PC-9 (cell line): ENCODE data around the gene NGDN. TPM values are rescaled to one million over a fixed set of nuclear protein-coding genes. Genes with fewer than 3 reads are reported as not detected.

ENCODE experiments used
- BruUV-seq: library from RNA; stranded (reverse); fragments of 400-500 nt; replicated peaks from 2 replicates; lab custom pipeline; 2021; lab: Mats Ljungman, UMichigan
- CTCF ChIA-PET: fragments of 300-600 bp; sonication (Branson Sonifier 250); formaldehyde crosslinking; loops from one replicate; lab custom pipeline; 2022; ENCODE audit warnings: antibody characterized with exemption; lab: Charles Lee
- POLR2A ChIA-PET: fragments of 300-600 bp; sonication (Branson Sonifier 250); formaldehyde crosslinking; loops from one replicate; lab custom pipeline; 2022; ENCODE audit warnings: antibody characterized with exemption; ENCODE audit not compliant: unreplicated experiment; lab: Charles Lee
- DNase-seq, 2 experiments: peaks; one replicate each; pipeline versions ENCODE4 v3.0.0 to v3.0.0-alpha.2; 2015 to 2022; ENCODE audit warnings: mixed read lengths in 1 of 2
- H2AFZ ChIP-seq: fragments of 200-600 bp; sonication (generic); 2 replicates; pipeline ENCODE4 v1.8.1; 2017; ENCODE audit warnings: antibody characterized with exemption
- H3F3A ChIP-seq: fragments of 200-600 bp; sonication (generic); 2 replicates; pipeline ENCODE4 v1.8.1; 2017; ENCODE audit warnings: antibody characterized with exemption, mild to moderate bottlenecking, low read depth; ENCODE audit not compliant: insufficient read depth
- H3K27ac ChIP-seq: fragments of 200-600 bp; sonication (generic); 2 replicates; pipeline ENCODE4 v1.6.1; 2016; ENCODE audit warnings: mixed run types
- H3K27me3 ChIP-seq: fragments of 200-600 bp; sonication (generic); 2 replicates; pipeline ENCODE4 v1.6.1; 2016; ENCODE audit warnings: low read depth, mixed run types; ENCODE audit not compliant: insufficient read depth
- H3K36me3 ChIP-seq: fragments of 200-600 bp; sonication (generic); 2 replicates; pipeline ENCODE4 v1.6.1; 2016; ENCODE audit warnings: low read depth, mixed run types
- H3K4me1 ChIP-seq: fragments of 200-600 bp; sonication (generic); replicated peaks from 2 replicates; pipeline ENCODE4 v1.6.1; 2016; ENCODE audit warnings: mixed run types; ENCODE audit not compliant: insufficient read depth
- H3K4me2 ChIP-seq: fragments of 200-600 bp; sonication (generic); 2 replicates; pipeline ENCODE4 v1.6.1; 2017; ENCODE audit warnings: mixed run types
- H3K4me3 ChIP-seq: fragments of 200-600 bp; sonication (generic); 2 replicates; pipeline ENCODE4 v1.6.1; 2016; ENCODE audit warnings: mixed run types
- H3K79me2 ChIP-seq: fragments of 200-600 bp; sonication (generic); 2 replicates; pipeline ENCODE4 v1.6.1; 2017; ENCODE audit warnings: low read depth, mixed run types
- H3K9me2 ChIP-seq: fragments of 200-600 bp; sonication (generic); 2 replicates; pipeline ENCODE4 v1.8.1; 2017; ENCODE audit warnings: mild to moderate bottlenecking; ENCODE audit not compliant: insufficient read depth
- H3K9me3 ChIP-seq: fragments of 200-600 bp; sonication (generic); 2 replicates; pipeline ENCODE4 v1.8.1; 2016; ENCODE audit warnings: low read depth; ENCODE audit not compliant: insufficient read depth
- H4K20me1 ChIP-seq: fragments of 200-600 bp; sonication (generic); 2 replicates; pipeline ENCODE4 v1.8.1; 2017; ENCODE audit not compliant: insufficient read depth
- CTCF ChIP-seq: fragments of 200-600 bp; sonication (generic); conservative IDR thresholded peaks from 2 replicates; pipeline ENCODE4 v1.6.1; 2017; ENCODE audit warnings: mixed run types, antibody characterized with exemption, mild to moderate bottlenecking, moderate library complexity
- EZH2 ChIP-seq: fragments of 200-600 bp; sonication (generic); IDR thresholded peaks from 2 replicates; pipeline ENCODE4 v1.8.0; 2017; ENCODE audit warnings: antibody characterized with exemption, low read depth
- intact Hi-C: fragments of 100-400 bp; cut with micrococcal nuclease; formaldehyde crosslinking; loops from one replicate; pipeline ENCODE4 v1.10.0; 2022; ENCODE audit not compliant: unreplicated experiment
- total RNA-seq: library from RNA; stranded (reverse); gene quantifications from 2 replicates; pipeline ENCODE4 v1.2.3, GENCODE V29; 2021

Gene NGDN
- total RNA-seq, 1 experiment from 2014 or later: 23.1 TPM

GRCh38 chr14:23486036-23486435 lies 16.5 kb downstream of the NGDN start:
- no peak for DNase-seq
- Histone ChIP-seq H2AFZ (no peak overlapping the region), H3K9me2 (no peaks in the 10 kb centered on the region), H3K27ac (no peak overlapping the region), H3K4me2 (no peak overlapping the region), H3F3A (no peaks in the 10 kb centered on the region), H3K27me3 (no peaks in the 10 kb centered on the region), H4K20me1 (no peaks in the 10 kb centered on the region), H3K4me3 (no peak overlapping the region), H3K4me1 (no peaks in the 10 kb centered on the region), H3K9me3 (no peaks in the 10 kb centered on the region), H3K79me2 (no peaks in the 10 kb centered on the region), H3K36me3 (no peaks in the 10 kb centered on the region)
- intact Hi-C loops: no loop called here
- TF ChIP-seq CTCF: no peak
- no peak for TF ChIP-seq EZH2
- ChIA-PET POLR2A (no interaction called here), CTCF (no interaction called here)
- BruUV-seq: no TSS peak

- no TSS peak for BruUV-seq
- Histone ChIP-seq H3F3A (no peaks in the 10 kb centered on the region), H3K9me2 (no peaks in the 10 kb centered on the region), H3K4me2 (no peak overlapping the region), H3K4me1 (no peaks in the 10 kb centered on the region), H3K9me3 (no peaks in the 10 kb centered on the region), H2AFZ (no peak overlapping the region), H4K20me1 (no peaks in the 10 kb centered on the region), H3K36me3 (no peaks in the 10 kb centered on the region), H3K79me2 (no peaks in the 10 kb centered on the region), H3K27ac (no peak overlapping the region), H3K4me3 (no peak overlapping the region), H3K27me3 (no peaks in the 10 kb centered on the region)
- ChIA-PET CTCF (interaction anchor here (0.6 kb wide), 1 partner anchor 166 kb away, joined by 7 read pairs; the partner anchor contains the start of gene PABPN1), POLR2A (no interaction called here)
- DNase-seq: no peak
- intact Hi-C loops: no loop called here
- TF ChIP-seq EZH2 (no peak), CTCF (no peak)
These were observed 17.7 kb downstream of the NGDN start for GRCh38 chr14:23487216-23487615.

GRCh38 chr14:23492618-23493272 lies 23.2 kb downstream of the NGDN start:
- DNase-seq: no peak
- POLR2A ChIA-PET: no interaction called here
- BruUV-seq: no TSS peak

More at GRCh38 chr14:23492618-23493272, 23.2 kb downstream of the NGDN start:
- intact Hi-C loops: no loop called here
- Histone ChIP-seq H3K36me3 (no peaks in the 10 kb centered on the region), H3K9me2 (no peaks in the 10 kb centered on the region), H3K79me2 (no peaks in the 10 kb centered on the region), H3F3A (no peaks in the 10 kb centered on the region), H3K27ac (no peak overlapping the region), H4K20me1 (no peaks in the 10 kb centered on the region), H2AFZ (no peak overlapping the region), H3K4me3 (no peak overlapping the region), H3K27me3 (no peaks in the 10 kb centered on the region), H3K4me1 (no peaks in the 10 kb centered on the region), H3K4me2 (no peak overlapping the region), H3K9me3 (no peaks in the 10 kb centered on the region)
- no peak for TF ChIP-seq CTCF
- no peak for TF ChIP-seq EZH2
- CTCF ChIA-PET: no interaction called here
